WTC11 (cell line): ENCODE results near the gene AASS. TPM values are rescaled to one million over a fixed set of nuclear protein-coding genes. Genes with fewer than 3 reads are reported as not detected.

Experiments used
- ATAC-seq: fragments of 200-7000 bp; cut with Tn5 transposase; 2 replicates; pipeline ENCODE4 v1.10.0; 2021; ENCODE audit warnings: mild to moderate bottlenecking, moderate library complexity
- CTCF ChIA-PET: fragments of 300-600 bp; sonication (Branson Sonifier 250); formaldehyde crosslinking; loops from one replicate; lab custom pipeline; 2021; ENCODE audit warnings: antibody characterized with exemption; lab: Charles Lee
- POLR2A ChIA-PET: fragments of 350-600 bp; sonication (Branson Sonifier 250); formaldehyde crosslinking; loops from one replicate; lab custom pipeline; 2021; ENCODE audit warnings: antibody characterized with exemption; lab: Charles Lee
- DNase-seq: peaks from one replicate; pipeline ENCODE4 v3.0.0; 2021; ENCODE audit warnings: low spot score
- H3K27ac Mint-ChIP-seq: 2 replicates; pipeline ENCODE4 v1.8.0; 2021; ENCODE audit warnings: mixed read lengths
- H3K27me3 Mint-ChIP-seq: 2 replicates; pipeline ENCODE4 v1.8.0; 2021; ENCODE audit warnings: low read depth, mild to moderate bottlenecking, moderate library complexity, mixed read lengths
- H3K36me3 Mint-ChIP-seq: 2 replicates; pipeline ENCODE4 v1.8.0; 2021; ENCODE audit warnings: mixed read lengths
- H3K4me1 Mint-ChIP-seq: 2 replicates; pipeline ENCODE4 v1.8.0; 2022; ENCODE audit warnings: mixed read lengths
- H3K4me3 Mint-ChIP-seq: 2 replicates; pipeline ENCODE4 v1.8.0; 2021; ENCODE audit warnings: mild to moderate bottlenecking, moderate library complexity, mixed read lengths
- H3K9me3 Mint-ChIP-seq: 2 replicates; pipeline ENCODE4 v1.8.0; 2021; ENCODE audit warnings: mixed read lengths
- ATF3 ChIP-seq: sonication (generic); formaldehyde crosslinking; conservative IDR thresholded peaks from 2 replicates; pipeline ENCODE4 v1.8.1; 2022; ENCODE audit warnings: mild to moderate bottlenecking, missing genetic modification reagents
- CBFB ChIP-seq: sonication (generic); formaldehyde crosslinking; IDR thresholded peaks from 2 replicates; pipeline ENCODE4 v1.8.1; 2022; ENCODE audit warnings: mild to moderate bottlenecking, low read depth, missing genetic modification reagents
- CREM ChIP-seq: sonication (generic); formaldehyde crosslinking; IDR thresholded peaks from 2 replicates; pipeline ENCODE4 v1.8.1; 2022; ENCODE audit warnings: mild to moderate bottlenecking, missing genetic modification reagents, moderate library complexity
- E2F4 ChIP-seq: sonication (generic); formaldehyde crosslinking; IDR thresholded peaks from 2 replicates; pipeline ENCODE4 v1.8.1; 2022; ENCODE audit warnings: low read depth, mild to moderate bottlenecking, moderate library complexity, missing genetic modification reagents, borderline replicate concordance
- ELF4 ChIP-seq: sonication (generic); formaldehyde crosslinking; IDR thresholded peaks from 2 replicates; pipeline ENCODE4 v1.8.1; 2022; ENCODE audit warnings: low read depth, mild to moderate bottlenecking, moderate library complexity, missing genetic modification reagents
- ESRRA ChIP-seq: sonication (generic); formaldehyde crosslinking; IDR thresholded peaks from 2 replicates; pipeline ENCODE4 v1.8.1; 2022; ENCODE audit warnings: mild to moderate bottlenecking, missing genetic modification reagents, borderline replicate concordance
- FOXP1 ChIP-seq: sonication (generic); formaldehyde crosslinking; IDR thresholded peaks from 2 replicates; pipeline ENCODE4 v1.8.0; 2022; ENCODE audit warnings: missing genetic modification reagents, mild to moderate bottlenecking, moderate library complexity, borderline replicate concordance
- HMGA2 ChIP-seq: fragments of 250-450 bp; sonication (Bioruptor Pico); IDR thresholded peaks from 2 replicates; pipeline ENCODE4 v1.4.0; 2021; ENCODE audit warnings: mild to moderate bottlenecking, moderate library complexity
- JAZF1 ChIP-seq: fragments of 250-450 bp; sonication (Bioruptor Pico); IDR thresholded peaks from 2 replicates; pipeline ENCODE4 v1.9.0; 2021; ENCODE audit warnings: moderate library complexity, mild to moderate bottlenecking, inconsistent platforms
- NFATC4 ChIP-seq: fragments of 250-450 bp; sonication (Bioruptor Pico); IDR thresholded peaks from 2 replicates; pipeline ENCODE4 v1.9.0; 2021; ENCODE audit warnings: mild to moderate bottlenecking
- NR1H2 ChIP-seq: sonication (generic); formaldehyde crosslinking; IDR thresholded peaks from 2 replicates; pipeline ENCODE4 v1.9.0; 2021; ENCODE audit warnings: mild to moderate bottlenecking, moderate library complexity, missing genetic modification reagents
- PRDM15 ChIP-seq: sonication (generic); formaldehyde crosslinking; IDR thresholded peaks from 2 replicates; pipeline ENCODE4 v1.8.0; 2022; ENCODE audit warnings: missing genetic modification reagents
- TEAD4 ChIP-seq: sonication (generic); formaldehyde crosslinking; IDR thresholded peaks from 2 replicates; pipeline ENCODE4 v1.8.0; 2022; ENCODE audit warnings: mild to moderate bottlenecking, missing genetic modification reagents
- ZBTB21 ChIP-seq: sonication (generic); formaldehyde crosslinking; IDR thresholded peaks from 2 replicates; pipeline ENCODE4 v1.8.1; 2023; ENCODE audit warnings: mild to moderate bottlenecking, missing genetic modification reagents, borderline replicate concordance
- ZNF121 ChIP-seq: sonication (generic); formaldehyde crosslinking; IDR thresholded peaks from 2 replicates; pipeline ENCODE4 v1.8.0; 2023; ENCODE audit warnings: missing genetic modification reagents
- ZNF219 ChIP-seq: sonication (generic); formaldehyde crosslinking; IDR thresholded peaks from 2 replicates; pipeline ENCODE4 v1.8.0; 2023; ENCODE audit warnings: missing genetic modification reagents, mild to moderate bottlenecking, borderline replicate concordance
- ZNF232 ChIP-seq: sonication (generic); formaldehyde crosslinking; IDR thresholded peaks from 2 replicates; pipeline ENCODE4 v1.8.0; 2022; ENCODE audit warnings: mild to moderate bottlenecking, missing genetic modification reagents
- ZNF317 ChIP-seq: sonication (generic); formaldehyde crosslinking; IDR thresholded peaks from 2 replicates; pipeline ENCODE4 v1.8.1; 2023; ENCODE audit warnings: low read depth, mild to moderate bottlenecking, moderate library complexity, missing genetic modification reagents, borderline replicate concordance
- ZNF423 ChIP-seq: fragments of 250-450 bp; sonication (Bioruptor Pico); IDR thresholded peaks from 2 replicates; pipeline ENCODE4 v2.1.2; 2022; ENCODE audit warnings: mild to moderate bottlenecking, moderate library complexity
- ZNF671 ChIP-seq: fragments of 250-450 bp; sonication (Bioruptor Pico); IDR thresholded peaks from 2 replicates; pipeline ENCODE4 v1.8.0; 2021; ENCODE audit warnings: mild to moderate bottlenecking
- total RNA-seq: library from RNA; stranded (reverse); gene quantifications from 3 replicates; pipeline ENCODE4 v1.2.3, GENCODE V29; 2021
- TF ChIP-seq, protein P1 (sequence below): sonication (generic); formaldehyde crosslinking; IDR thresholded peaks from 2 replicates; pipeline ENCODE4 v1.8.1; 2022; ENCODE audit warnings: mild to moderate bottlenecking, missing genetic modification reagents, moderate library complexity, borderline replicate concordance
- TF ChIP-seq, protein P2 (sequence below): sonication (generic); formaldehyde crosslinking; IDR thresholded peaks from 2 replicates; pipeline ENCODE4 v1.8.0; 2023; ENCODE audit warnings: missing genetic modification reagents, mild to moderate bottlenecking, borderline replicate concordance
- TF ChIP-seq, protein P3 (sequence below): sonication (generic); formaldehyde crosslinking; IDR thresholded peaks from 2 replicates; pipeline ENCODE4 v1.8.1; 2022; ENCODE audit warnings: low read depth, missing genetic modification reagents, borderline replicate concordance
- TF ChIP-seq, protein P4 (sequence below): sonication (generic); formaldehyde crosslinking; IDR thresholded peaks from 2 replicates; pipeline ENCODE4 v1.8.0; 2022; ENCODE audit warnings: mild to moderate bottlenecking, missing genetic modification reagents

AASS gene
- total RNA-seq, 1 experiment from 2014 or later, result 308 TPM

GRCh38 chr7:122188785-122189184 lies 44.7 kb upstream of the AASS start (continued):
- TF ChIP-seq ZNF423 (CRISPR knock-in tag), result no peak
- no peak for TF ChIP-seq TEAD4 (CRISPR knock-in tag)
- no peak for TF ChIP-seq NFATC4
- no peak for TF ChIP-seq JAZF1 (CRISPR knock-in tag)
- no peak for TF ChIP-seq ZNF317
- TF ChIP-seq CREM (CRISPR knock-in tag), result no peak
- TF ChIP-seq, protein P1, sequence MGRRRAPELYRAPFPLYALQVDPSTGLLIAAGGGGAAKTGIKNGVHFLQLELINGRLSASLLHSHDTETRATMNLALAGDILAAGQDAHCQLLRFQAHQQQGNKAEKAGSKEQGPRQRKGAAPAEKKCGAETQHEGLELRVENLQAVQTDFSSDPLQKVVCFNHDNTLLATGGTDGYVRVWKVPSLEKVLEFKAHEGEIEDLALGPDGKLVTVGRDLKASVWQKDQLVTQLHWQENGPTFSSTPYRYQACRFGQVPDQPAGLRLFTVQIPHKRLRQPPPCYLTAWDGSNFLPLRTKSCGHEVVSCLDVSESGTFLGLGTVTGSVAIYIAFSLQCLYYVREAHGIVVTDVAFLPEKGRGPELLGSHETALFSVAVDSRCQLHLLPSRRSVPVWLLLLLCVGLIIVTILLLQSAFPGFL, result no peak
- no peak for TF ChIP-seq PRDM15 (CRISPR knock-in tag)
- TF ChIP-seq ESRRA (CRISPR knock-in tag), result no peak
- TF ChIP-seq CBFB (CRISPR knock-in tag), result no peak
- TF ChIP-seq, protein P2, sequence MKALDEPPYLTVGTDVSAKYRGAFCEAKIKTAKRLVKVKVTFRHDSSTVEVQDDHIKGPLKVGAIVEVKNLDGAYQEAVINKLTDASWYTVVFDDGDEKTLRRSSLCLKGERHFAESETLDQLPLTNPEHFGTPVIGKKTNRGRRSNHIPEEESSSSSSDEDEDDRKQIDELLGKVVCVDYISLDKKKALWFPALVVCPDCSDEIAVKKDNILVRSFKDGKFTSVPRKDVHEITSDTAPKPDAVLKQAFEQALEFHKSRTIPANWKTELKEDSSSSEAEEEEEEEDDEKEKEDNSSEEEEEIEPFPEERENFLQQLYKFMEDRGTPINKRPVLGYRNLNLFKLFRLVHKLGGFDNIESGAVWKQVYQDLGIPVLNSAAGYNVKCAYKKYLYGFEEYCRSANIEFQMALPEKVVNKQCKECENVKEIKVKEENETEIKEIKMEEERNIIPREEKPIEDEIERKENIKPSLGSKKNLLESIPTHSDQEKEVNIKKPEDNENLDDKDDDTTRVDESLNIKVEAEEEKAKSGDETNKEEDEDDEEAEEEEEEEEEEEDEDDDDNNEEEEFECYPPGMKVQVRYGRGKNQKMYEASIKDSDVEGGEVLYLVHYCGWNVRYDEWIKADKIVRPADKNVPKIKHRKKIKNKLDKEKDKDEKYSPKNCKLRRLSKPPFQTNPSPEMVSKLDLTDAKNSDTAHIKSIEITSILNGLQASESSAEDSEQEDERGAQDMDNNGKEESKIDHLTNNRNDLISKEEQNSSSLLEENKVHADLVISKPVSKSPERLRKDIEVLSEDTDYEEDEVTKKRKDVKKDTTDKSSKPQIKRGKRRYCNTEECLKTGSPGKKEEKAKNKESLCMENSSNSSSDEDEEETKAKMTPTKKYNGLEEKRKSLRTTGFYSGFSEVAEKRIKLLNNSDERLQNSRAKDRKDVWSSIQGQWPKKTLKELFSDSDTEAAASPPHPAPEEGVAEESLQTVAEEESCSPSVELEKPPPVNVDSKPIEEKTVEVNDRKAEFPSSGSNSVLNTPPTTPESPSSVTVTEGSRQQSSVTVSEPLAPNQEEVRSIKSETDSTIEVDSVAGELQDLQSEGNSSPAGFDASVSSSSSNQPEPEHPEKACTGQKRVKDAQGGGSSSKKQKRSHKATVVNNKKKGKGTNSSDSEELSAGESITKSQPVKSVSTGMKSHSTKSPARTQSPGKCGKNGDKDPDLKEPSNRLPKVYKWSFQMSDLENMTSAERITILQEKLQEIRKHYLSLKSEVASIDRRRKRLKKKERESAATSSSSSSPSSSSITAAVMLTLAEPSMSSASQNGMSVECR, result no peak
- TF ChIP-seq ZNF232 (CRISPR knock-in tag), result no peak

DNA sequence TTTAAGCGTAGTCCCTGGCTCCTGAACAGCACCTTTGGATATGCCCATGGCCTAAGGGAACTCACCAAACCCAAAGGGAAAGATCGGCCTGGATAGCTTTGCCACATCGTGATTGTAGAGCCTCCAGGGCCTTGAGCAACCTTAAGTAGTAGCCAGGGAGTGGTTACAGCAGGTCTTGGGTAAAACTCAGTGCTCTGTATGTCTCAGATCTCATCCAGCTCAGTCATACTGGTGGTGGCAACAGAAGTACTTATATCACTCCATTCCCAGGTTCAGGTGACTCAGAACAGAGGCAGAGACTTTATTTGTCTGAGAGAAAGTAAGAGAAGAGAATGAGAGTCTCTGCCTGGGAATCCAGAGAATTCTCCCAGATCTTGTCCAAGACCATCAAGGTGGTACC lies 39.1 kb upstream of the AASS start:
- Mint-ChIP-seq H3K36me3 (peaks cover 3% of the 10 kb centered on the region; the same call in 1 of the 2 replicates), H3K27ac (no peak overlapping the region), H3K4me3 (no peak overlapping the region), H3K4me1 (no peaks in the 10 kb centered on the region), H3K9me3 (peaks cover 20% of the 10 kb centered on the region), H3K27me3 (no peaks in the 10 kb centered on the region)
- ChIA-PET POLR2A (no interaction called here), CTCF (no interaction called here)
- no peak for ATAC-seq
- DNase-seq, result no peak
- TF ChIP-seq ZNF219 (no peak), NR1H2 (no peak), ZNF121 (no peak), ATF3 (CRISPR knock-in tag) (no peak)

DNA sequence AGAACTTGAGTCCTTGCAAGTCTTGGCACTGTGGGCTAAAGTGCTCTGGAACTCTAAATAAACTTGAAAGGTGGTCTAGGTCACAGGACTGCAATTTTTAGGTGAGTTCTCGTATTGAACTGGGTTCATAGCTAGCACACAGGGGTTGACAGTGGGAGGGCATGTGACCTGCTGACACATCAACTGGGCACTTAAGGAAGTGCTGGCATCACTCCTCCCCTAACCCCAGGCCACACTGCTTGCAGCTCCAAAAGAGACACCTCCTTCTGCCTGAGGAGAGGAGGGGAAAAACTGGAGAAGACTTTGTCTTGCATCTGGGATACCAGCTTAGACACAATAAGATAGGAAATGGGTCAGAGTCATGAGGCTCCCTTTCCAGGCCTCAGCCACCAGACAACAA lies 38.0 kb upstream of the AASS start:
- H3K27ac Mint-ChIP-seq, result no peak overlapping the region
- TF ChIP-seq E2F4 (no peak), ZNF671 (CRISPR knock-in tag) (no peak), ELF4 (no peak), FOXP1 (CRISPR knock-in tag) (no peak), ESRRA (CRISPR knock-in tag) (no peak), HMGA2 (CRISPR knock-in tag) (no peak), ZBTB21 (CRISPR knock-in tag) (no peak)
- TF ChIP-seq, protein P3, sequence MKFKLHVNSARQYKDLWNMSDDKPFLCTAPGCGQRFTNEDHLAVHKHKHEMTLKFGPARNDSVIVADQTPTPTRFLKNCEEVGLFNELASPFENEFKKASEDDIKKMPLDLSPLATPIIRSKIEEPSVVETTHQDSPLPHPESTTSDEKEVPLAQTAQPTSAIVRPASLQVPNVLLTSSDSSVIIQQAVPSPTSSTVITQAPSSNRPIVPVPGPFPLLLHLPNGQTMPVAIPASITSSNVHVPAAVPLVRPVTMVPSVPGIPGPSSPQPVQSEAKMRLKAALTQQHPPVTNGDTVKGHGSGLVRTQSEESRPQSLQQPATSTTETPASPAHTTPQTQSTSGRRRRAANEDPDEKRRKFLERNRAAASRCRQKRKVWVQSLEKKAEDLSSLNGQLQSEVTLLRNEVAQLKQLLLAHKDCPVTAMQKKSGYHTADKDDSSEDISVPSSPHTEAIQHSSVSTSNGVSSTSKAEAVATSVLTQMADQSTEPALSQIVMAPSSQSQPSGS (CRISPR knock-in tag), result no peak
- TF ChIP-seq, protein P4, sequence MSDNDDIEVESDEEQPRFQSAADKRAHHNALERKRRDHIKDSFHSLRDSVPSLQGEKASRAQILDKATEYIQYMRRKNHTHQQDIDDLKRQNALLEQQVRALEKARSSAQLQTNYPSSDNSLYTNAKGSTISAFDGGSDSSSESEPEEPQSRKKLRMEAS (CRISPR knock-in tag), result no peak

More for the DNA sequence above, 38.0 kb upstream of the AASS start:
- Mint-ChIP-seq H3K36me3 (peaks cover 5% of the 10 kb centered on the region), H3K9me3 (peaks cover 26% of the 10 kb centered on the region), H3K4me3 (no peak overlapping the region), H3K4me1 (no peaks in the 10 kb centered on the region), H3K27me3 (no peaks in the 10 kb centered on the region)
- ChIA-PET CTCF (no interaction called here), POLR2A (no interaction called here)
- ATAC-seq, result peak; percentile 52
- DNase-seq, result no peak
